Stomach (tissue), 9 donors: ENCODE data around the gene IL21R. TPM values are rescaled to one million over a fixed set of nuclear protein-coding genes. Genes with fewer than 3 reads are reported as not detected.

Source experiments
- DNase-seq, 2 donors: peaks; one replicate each; pipeline versions ENCODE4 v3.0.0 to v3.0.0-alpha.2; 2013 to 2019
- H3K27ac ChIP-seq, 5 donors: fragments of 200-600 bp in 4 of 5; sonication (generic) in 4 of 5; one replicate each; pipeline ENCODE4 v1.5.1; 2013 to 2019; ENCODE audit warnings: mild to moderate bottlenecking in 1 of 5, moderate library complexity in 1 of 5
- H3K27me3 ChIP-seq, 3 donors: fragments of 200-600 bp; sonication (generic); one replicate each; pipeline ENCODE4 v1.5.1; 2017 to 2019; ENCODE audit warnings: mixed run types in 1 of 3
- H3K36me3 ChIP-seq, 4 donors: fragments of 200-600 bp; sonication (generic); 1 replicate in 3 of 4; 2 replicates in 1 of 4; pipeline ENCODE4 v1.5.1; 2016 to 2019
- H3K4me1 ChIP-seq, 4 donors: fragments of 200-600 bp; sonication (generic); one replicate each; pipeline ENCODE4 v1.5.1; 2016 to 2019
- H3K4me3 ChIP-seq, 4 donors: fragments of 200-600 bp; sonication (generic) in 3 of 4; one replicate each; pipeline ENCODE4 v1.5.1; 2016 to 2019; ENCODE audit warnings: mild to moderate bottlenecking in 1 of 4
- H3K9me3 ChIP-seq, 4 donors: fragments of 200-600 bp; sonication (generic); one replicate each; pipeline ENCODE4 v1.5.1; 2016 to 2019
- EP300 ChIP-seq: sonication (generic); formaldehyde crosslinking; IDR thresholded peaks from one replicate; pipeline ENCODE4 v1.6.1; 2017; ENCODE audit warnings: antibody characterized with exemption
- POLR2A ChIP-seq, 4 donors: fragments of 450-650 bp; IDR thresholded peaks; one replicate each; pipeline ENCODE4 v1.6.1; 2016; ENCODE audit warnings: antibody characterized with exemption in 4 of 4, control low read depth in 2 of 4, mild to moderate bottlenecking in 1 of 4, moderate library complexity in 1 of 4
- POLR2AphosphoS5 ChIP-seq, 3 donors: sonication (generic); formaldehyde crosslinking; IDR thresholded peaks; one replicate each; pipeline ENCODE4 v1.6.1; 2016; ENCODE audit warnings: antibody characterized with exemption in 3 of 3
- WGBS, 5 donors: extraction: QIAGEN DNeasy Blood & Tissue Kit in 3 of 5; methylation state at CpG; one replicate each; pipeline versions ENCODE4 v1.1.5 to v1.1.7; 2013 to 2018; 5-methylcytosine and 5-hydroxymethylcytosine counted together
- intact Hi-C: fragments of 100-400 bp; cut with DNase I; formaldehyde crosslinking; loops from one replicate; pipeline ENCODE4 v1.15.1; 2023; ENCODE audit warnings: low total_unique reads
- polyA plus RNA-seq, 3 donors: library from polyadenylated mRNA; stranded (reverse); fragments of 200-250 nt; gene quantifications; one replicate each; pipeline ENCODE4 v1.2.3, GENCODE V29; 2013
- total RNA-seq, 5 donors: library from RNA; depleted of rRNA; stranded (reverse); fragments of >200 nt; gene quantifications; one replicate each; pipeline versions ENCODE4 v1.1.0 to v1.2.3, GENCODE V29; 2014 to 2016
- TF ChIP-seq, protein P1 (sequence below), 7 experiments: fragments of 450-650 bp in 4 of 7; fragments of 200-600 bp in 3 of 7; sonication (generic) in 3 of 7; IDR thresholded peaks; one replicate each; pipeline ENCODE4 v1.5.1; 2016 to 2019; ENCODE audit warnings: antibody characterized with exemption in 7 of 7, control low read depth in 2 of 7, mild to moderate bottlenecking in 1 of 7
- donor health status: healthy with polysubstance abuse.
- donor health status: Bipolar disorder and iron deficiency.
- donor health status: healthy.

The IL21R gene
- total and polyA plus RNA-seq, 8 donors, result 0.14 to 0.73 (median 0.38) TPM; not detected in 4

DNA sequence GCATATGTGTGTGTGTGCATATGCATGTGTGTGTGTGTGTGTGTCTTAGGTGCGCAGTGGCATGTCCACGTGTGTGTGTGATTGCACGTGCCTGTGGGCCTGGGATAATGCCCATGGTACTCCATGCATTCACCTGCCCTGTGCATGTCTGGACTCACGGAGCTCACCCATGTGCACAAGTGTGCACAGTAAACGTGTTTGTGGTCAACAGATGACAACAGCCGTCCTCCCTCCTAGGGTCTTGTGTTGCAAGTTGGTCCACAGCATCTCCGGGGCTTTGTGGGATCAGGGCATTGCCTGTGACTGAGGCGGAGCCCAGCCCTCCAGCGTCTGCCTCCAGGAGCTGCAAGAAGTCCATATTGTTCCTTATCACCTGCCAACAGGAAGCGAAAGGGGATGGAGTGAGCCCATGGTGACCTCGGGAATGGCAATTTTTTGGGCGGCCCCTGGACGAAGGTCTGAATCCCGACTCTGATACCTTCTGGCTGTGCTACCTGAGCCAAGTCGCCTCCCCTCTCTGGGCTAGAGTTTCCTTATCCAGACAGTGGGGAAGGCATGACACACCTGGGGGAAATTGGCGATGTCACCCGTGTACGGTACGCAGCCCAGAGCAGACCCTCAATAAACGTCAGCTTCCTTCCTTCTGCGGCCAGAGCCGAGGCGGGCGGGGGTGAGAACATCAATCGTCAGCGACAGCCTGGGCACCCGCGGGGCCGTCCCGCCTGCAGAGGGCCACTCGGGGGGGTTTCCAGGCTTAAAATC is 47.6 kb downstream of the IL21R start:
- intact Hi-C loops, result loop anchor here (10.0 kb wide), 2 partner anchors 75 to 275 kb away; no protein-coding TSS in a partner anchor
- H3K27me3 ChIP-seq, result peaks cover 0 to 73% (median 19%) of the 10 kb centered on the region in 3 donors
- peaks cover 0 to 9% (median 0%) of the 10 kb centered on the region in 4 donors for H3K36me3 ChIP-seq
- peaks cover 0 to 12% (median 8%) of the 10 kb centered on the region in 4 donors for H3K4me1 ChIP-seq
- peaks cover under 1 to 7% (median 5%) of the 10 kb centered on the region in 4 donors for H3K9me3 ChIP-seq
- H3K27ac ChIP-seq, result no peak overlapping the region
- 25 to 33% (median 30%) methylated on average over 24 to 31 of the region's 31 CpGs for WGBS, 5 donors
- DNase-seq, result peak; percentile 43 to 69
- no peak overlapping the region for H3K4me3 ChIP-seq
- TF ChIP-seq POLR2A (IDR thresholded peaks at IDR 0.05) (no peak), EP300 (no peak), POLR2AphosphoS5 (IDR thresholded peaks at IDR 0.05) (no peak)
- TF ChIP-seq, protein P1, sequence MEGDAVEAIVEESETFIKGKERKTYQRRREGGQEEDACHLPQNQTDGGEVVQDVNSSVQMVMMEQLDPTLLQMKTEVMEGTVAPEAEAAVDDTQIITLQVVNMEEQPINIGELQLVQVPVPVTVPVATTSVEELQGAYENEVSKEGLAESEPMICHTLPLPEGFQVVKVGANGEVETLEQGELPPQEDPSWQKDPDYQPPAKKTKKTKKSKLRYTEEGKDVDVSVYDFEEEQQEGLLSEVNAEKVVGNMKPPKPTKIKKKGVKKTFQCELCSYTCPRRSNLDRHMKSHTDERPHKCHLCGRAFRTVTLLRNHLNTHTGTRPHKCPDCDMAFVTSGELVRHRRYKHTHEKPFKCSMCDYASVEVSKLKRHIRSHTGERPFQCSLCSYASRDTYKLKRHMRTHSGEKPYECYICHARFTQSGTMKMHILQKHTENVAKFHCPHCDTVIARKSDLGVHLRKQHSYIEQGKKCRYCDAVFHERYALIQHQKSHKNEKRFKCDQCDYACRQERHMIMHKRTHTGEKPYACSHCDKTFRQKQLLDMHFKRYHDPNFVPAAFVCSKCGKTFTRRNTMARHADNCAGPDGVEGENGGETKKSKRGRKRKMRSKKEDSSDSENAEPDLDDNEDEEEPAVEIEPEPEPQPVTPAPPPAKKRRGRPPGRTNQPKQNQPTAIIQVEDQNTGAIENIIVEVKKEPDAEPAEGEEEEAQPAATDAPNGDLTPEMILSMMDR (IDR thresholded peaks at IDR 0.05), result no peak

DNA sequence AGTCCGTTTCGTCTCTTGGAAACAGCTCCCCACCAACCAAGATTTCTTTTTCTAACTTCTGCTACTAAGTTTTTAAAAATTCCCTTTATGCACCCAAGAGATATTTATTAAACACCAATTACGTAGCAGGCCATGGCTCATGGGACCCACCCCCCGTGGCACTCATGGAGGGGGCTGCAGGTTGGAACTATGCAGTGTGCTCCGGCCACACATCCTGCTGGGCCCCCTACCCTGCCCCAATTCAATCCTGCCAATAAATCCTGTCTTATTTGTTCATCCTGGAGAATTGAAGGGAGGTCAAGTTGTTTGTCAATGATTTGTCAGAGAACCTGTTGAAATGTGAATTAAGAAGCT is 48.2 kb downstream of the IL21R start:
- Histone ChIP-seq H3K27ac (no peak overlapping the region), H3K4me1 (peaks cover 0 to 12% (median 8%) of the 10 kb centered on the region in 4 donors), H3K36me3 (peaks cover 0 to 4% (median 0%) of the 10 kb centered on the region in 4 donors), H3K4me3 (no peak overlapping the region), H3K9me3 (peaks cover 0 to 1% (median 0%) of the 10 kb centered on the region in 4 donors), H3K27me3 (peaks cover 0 to 68% (median 19%) of the 10 kb centered on the region in 3 donors)
- WGBS, 5 donors, result 8 to 14% (median 11%) methylated on average over 5 of the region's 5 CpGs
- TF ChIP-seq POLR2A (IDR thresholded peaks at IDR 0.05), result no peak
- no peak for TF ChIP-seq EP300
- no peak for TF ChIP-seq POLR2AphosphoS5 (IDR thresholded peaks at IDR 0.05)
- TF ChIP-seq, protein P1 (IDR thresholded peaks at IDR 0.05), result no peak
- no peak for DNase-seq
- intact Hi-C loops, result loop anchor here (10.0 kb wide), 2 partner anchors 75 to 275 kb away; no protein-coding TSS in a partner anchor

DNA sequence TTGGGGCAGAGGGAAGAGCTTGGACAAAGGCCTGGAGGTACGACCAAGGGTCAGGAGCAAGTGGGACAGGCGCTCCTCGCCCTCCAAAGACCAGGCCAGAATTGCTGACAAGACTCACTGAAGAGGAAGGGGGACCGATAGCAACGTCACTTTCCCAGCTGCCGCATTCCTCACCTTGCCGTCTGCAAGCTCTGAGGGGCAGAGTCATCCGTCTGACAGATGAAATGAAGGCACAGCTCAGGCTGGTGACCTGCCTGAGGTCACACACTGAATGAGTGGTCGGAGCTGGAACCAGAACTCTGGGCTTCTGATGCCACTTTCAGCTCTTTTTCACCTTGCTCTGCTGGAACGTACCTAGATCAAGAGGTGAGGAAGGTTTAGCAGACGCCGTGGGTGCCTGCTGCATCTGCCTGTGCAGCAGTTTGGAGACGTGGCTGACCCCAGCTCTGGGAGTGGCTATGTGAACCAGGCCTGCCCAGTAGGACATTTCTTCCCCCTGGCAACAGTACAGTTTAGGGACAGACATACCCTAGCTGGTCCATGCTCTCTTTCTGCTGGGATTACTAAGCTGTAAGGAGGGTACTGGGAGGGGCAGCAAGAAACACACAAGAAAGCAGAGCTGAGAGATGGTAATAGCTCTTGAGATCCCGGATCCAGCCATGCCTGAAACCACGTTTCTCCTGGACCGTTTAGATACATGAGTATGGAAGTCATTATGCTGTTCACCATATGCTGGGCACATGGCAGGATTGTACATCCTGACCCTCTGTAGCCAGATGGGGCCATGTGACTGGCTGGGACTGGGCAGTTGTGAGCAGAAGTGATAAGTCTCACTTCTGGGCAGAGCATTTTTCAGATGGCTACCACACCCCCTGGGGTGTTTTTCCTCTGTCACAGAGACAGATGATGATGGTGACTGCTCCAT is 50.9 kb downstream of the IL21R start:
- Histone ChIP-seq H3K27ac (no peak overlapping the region), H3K9me3 (no peaks in the 10 kb centered on the region), H3K27me3 (peaks cover 0 to 43% (median 19%) of the 10 kb centered on the region in 3 donors), H3K4me1 (peaks cover 0 to 16% (median 9%) of the 10 kb centered on the region in 4 donors), H3K4me3 (no peak overlapping the region), H3K36me3 (no peaks in the 10 kb centered on the region)
- intact Hi-C loops, result loop anchor here (10.0 kb wide), 2 partner anchors 78 to 278 kb away; no protein-coding TSS in a partner anchor
- no peak for DNase-seq
- WGBS, 5 donors, result 53 to 68% (median 61%) methylated on average over 15 to 16 of the region's 16 CpGs
- TF ChIP-seq EP300 (no peak), POLR2AphosphoS5 (IDR thresholded peaks at IDR 0.05) (no peak), POLR2A (IDR thresholded peaks at IDR 0.05) (no peak)
- TF ChIP-seq, protein P1 (IDR thresholded peaks at IDR 0.05), result no peak

DNA sequence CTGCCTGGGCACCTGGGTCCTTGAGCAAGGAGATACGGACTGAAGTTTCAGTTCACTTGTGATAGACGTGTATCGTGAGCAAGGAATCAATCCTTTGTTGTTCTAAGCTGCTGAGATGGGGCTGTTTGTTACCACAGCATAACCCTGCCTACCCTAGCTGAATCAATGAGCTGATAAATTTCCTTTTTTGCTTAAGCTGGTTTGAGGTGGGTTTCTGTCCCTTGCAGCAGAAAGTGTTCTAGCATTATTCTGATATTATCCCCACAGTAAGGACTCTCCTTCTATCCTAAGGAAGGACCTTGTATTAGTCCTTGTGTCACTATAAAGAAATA is 51.5 kb downstream of the IL21R start:
- H3K4me3 ChIP-seq, result no peak overlapping the region
- DNase-seq, result no peak
- peaks cover 0 to under 1% (median 0%) of the 10 kb centered on the region in 4 donors for H3K36me3 ChIP-seq
- H3K4me1 ChIP-seq, result peaks cover 0 to 16% (median 9%) of the 10 kb centered on the region in 4 donors
- H3K27ac ChIP-seq, result no peak overlapping the region
- TF ChIP-seq EP300, result no peak
- TF ChIP-seq, protein P1 (IDR thresholded peaks at IDR 0.05), result no peak
- TF ChIP-seq POLR2A (IDR thresholded peaks at IDR 0.05), result no peak
- TF ChIP-seq POLR2AphosphoS5 (IDR thresholded peaks at IDR 0.05), result no peak
- no peaks in the 10 kb centered on the region for H3K9me3 ChIP-seq
- intact Hi-C loops, result loop anchor here (10.0 kb wide), 2 partner anchors 79 to 279 kb away; no protein-coding TSS in a partner anchor
- WGBS, 5 donors, result 89 to 97% (median 92%) methylated on average over 3 of the region's 3 CpGs
- H3K27me3 ChIP-seq, result peaks cover 0 to 37% (median 17%) of the 10 kb centered on the region in 3 donors
